GM06990 (cell line): Measurements from ENCODE around the gene QPRT.

Source experiments
- DNase-seq: peaks from one replicate; pipeline ENCODE4 v3.0.0-alpha.2; 2011; ENCODE audit not compliant: insufficient read length; ENCODE audit errors: extremely low read depth
- H3K27me3 ChIP-seq: replicated peaks from 2 replicates; pipeline ENCODE4 v1.6.0; 2011; ENCODE audit warnings: low read length; ENCODE audit not compliant: control insufficient read depth, insufficient read depth
- H3K36me3 ChIP-seq: 2 replicates; pipeline ENCODE4 v1.5.1; 2011; ENCODE audit warnings: low read length; ENCODE audit not compliant: control insufficient read depth, insufficient read depth
- H3K4me3 ChIP-seq: replicated peaks from 2 replicates; pipeline ENCODE4 v1.5.1; 2011; ENCODE audit warnings: low read depth, mild to moderate bottlenecking, control low read depth, low read length
- CTCF ChIP-seq: IDR thresholded peaks from 2 replicates; pipeline ENCODE4 v1.5.1; 2011; ENCODE audit warnings: low read length, control low read depth, mild to moderate bottlenecking, inconsistent platforms; ENCODE audit not compliant: insufficient read depth, poor library complexity, severe bottlenecking

The QPRT gene

GRCh38 chr16:29710227-29711219 is 31.5 kb downstream of the QPRT start:
- H3K4me3 ChIP-seq, result no peak overlapping the region
- no peaks in the 10 kb centered on the region for H3K36me3 ChIP-seq
- no peaks in the 10 kb centered on the region for H3K27me3 ChIP-seq
- TF ChIP-seq CTCF, result peak; percentile 65
- no peak for DNase-seq

- H3K36me3 ChIP-seq, result no peaks in the 10 kb centered on the region
- no peaks in the 10 kb centered on the region for H3K27me3 ChIP-seq
- DNase-seq, result no peak
- no peak for TF ChIP-seq CTCF
- H3K4me3 ChIP-seq, result no peak overlapping the region
These were observed 33.8 kb downstream of the QPRT start for GRCh38 chr16:29712809-29713208.

- DNase-seq, result no peak
- Histone ChIP-seq H3K4me3 (no peak overlapping the region), H3K36me3 (no peaks in the 10 kb centered on the region), H3K27me3 (no peaks in the 10 kb centered on the region)
- no peak for TF ChIP-seq CTCF
These were observed 35.4 kb downstream of the QPRT start for GRCh38 chr16:29714396-29714795.

GRCh38 chr16:29714972-29715371 is 36.0 kb downstream of the QPRT start:
- H3K27me3 ChIP-seq, result no peaks in the 10 kb centered on the region
- no peak for TF ChIP-seq CTCF
- DNase-seq, result no peak
- no peak overlapping the region for H3K4me3 ChIP-seq
- H3K36me3 ChIP-seq, result no peaks in the 10 kb centered on the region

- H3K36me3 ChIP-seq, result no peaks in the 10 kb centered on the region
- no peak for DNase-seq
- TF ChIP-seq CTCF, result no peak
- H3K27me3 ChIP-seq, result no peaks in the 10 kb centered on the region
- no peak overlapping the region for H3K4me3 ChIP-seq
These were observed 38.1 kb downstream of the QPRT start for GRCh38 chr16:29717113-29717512.
